IPS-20b (cell line): Measurements from ENCODE around the gene ZNF575.

Experiments
- H3K27ac ChIP-seq: one replicate; pipeline ENCODE4 v1.5.1; 2013; ENCODE audit warnings: low read length
- H3K27me3 ChIP-seq: 2 replicates; pipeline ENCODE4 v1.6.1; 2013; ENCODE audit warnings: mild to moderate bottlenecking, low read length, inconsistent platforms; ENCODE audit not compliant: insufficient read depth
- H3K36me3 ChIP-seq: 2 replicates; pipeline ENCODE4 v1.6.1; 2013; ENCODE audit warnings: low read depth, mild to moderate bottlenecking, inconsistent platforms, low read length, moderate library complexity; ENCODE audit not compliant: insufficient read depth
- H3K4me1 ChIP-seq: 2 replicates; pipeline ENCODE4 v1.6.1; 2013; ENCODE audit warnings: mild to moderate bottlenecking, control low read depth, inconsistent platforms, low read length, moderate library complexity; ENCODE audit not compliant: insufficient read depth
- H3K4me3 ChIP-seq: 2 replicates; pipeline ENCODE4 v1.5.1; 2013; ENCODE audit warnings: mild to moderate bottlenecking, low read length, inconsistent platforms
- H3K9ac ChIP-seq: 2 replicates; pipeline ENCODE4 v1.6.1; 2013; ENCODE audit warnings: low read depth, mild to moderate bottlenecking, inconsistent platforms, low read length, moderate library complexity
- H3K9me3 ChIP-seq: 2 replicates; pipeline ENCODE4 v1.6.1; 2013; ENCODE audit warnings: mild to moderate bottlenecking, low read depth, low read length, inconsistent platforms; ENCODE audit not compliant: insufficient read depth

The ZNF575 gene

DNA sequence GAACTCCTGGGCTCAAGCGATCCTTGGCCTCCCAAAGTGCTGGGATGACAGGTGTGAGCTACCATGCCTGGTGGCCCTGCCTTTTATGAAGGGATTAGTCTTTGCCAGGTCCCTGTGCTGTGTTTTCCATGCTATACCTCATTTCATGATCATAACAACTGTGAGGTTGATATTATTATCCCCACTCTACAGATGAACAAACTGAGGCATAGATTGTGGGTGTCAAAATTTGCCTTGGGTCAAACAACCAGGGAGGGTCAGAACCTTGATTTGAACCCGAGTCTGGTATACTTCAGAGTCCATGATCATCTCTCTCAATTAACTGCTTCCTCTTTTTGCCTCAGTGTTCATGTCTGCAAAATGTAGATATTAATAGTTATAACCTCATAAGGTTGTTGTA, 49.5 kb downstream of the ZNF575 start:
- H3K9ac ChIP-seq: no peak overlapping the region
- no peaks in the 10 kb centered on the region for H3K27me3 ChIP-seq
- no peaks in the 10 kb centered on the region for H3K9me3 ChIP-seq
- no peak overlapping the region for H3K4me3 ChIP-seq
- peaks cover 6% of the 10 kb centered on the region; the same call in 1 of the 2 replicates for H3K36me3 ChIP-seq
- H3K4me1 ChIP-seq: no peaks in the 10 kb centered on the region; the same call in 1 of the 2 replicates
- H3K27ac ChIP-seq: no peak overlapping the region

GRCh38 chr19:43584484-43584883, 51.5 kb downstream of the ZNF575 start:
- Histone ChIP-seq H3K27me3 (no peaks in the 10 kb centered on the region), H3K9me3 (no peaks in the 10 kb centered on the region), H3K27ac (no peak overlapping the region), H3K4me3 (no peak overlapping the region), H3K9ac (no peak overlapping the region), H3K36me3 (peaks cover 6% of the 10 kb centered on the region; the same call in 1 of the 2 replicates), H3K4me1 (no peaks in the 10 kb centered on the region; the same call in 1 of the 2 replicates)
